OCI-LY7 (cell line): ENCODE results near the gene GDF11. TPM values are rescaled to one million over a fixed set of nuclear protein-coding genes. Genes with fewer than 3 reads are reported as not detected.

Source experiments
- BruUV-seq: library from RNA; stranded (reverse); fragments of 400-500 nt; replicated peaks from 2 replicates; lab custom pipeline; 2021; lab: Mats Ljungman, UMichigan
- CTCF ChIA-PET: fragments of 300-600 bp; sonication (Branson Sonifier 250); formaldehyde crosslinking; loops from one replicate; lab custom pipeline; 2022; ENCODE audit warnings: antibody characterized with exemption; ENCODE audit not compliant: unreplicated experiment; lab: Charles Lee
- POLR2A ChIA-PET: fragments of 300-600 bp; sonication (Branson Sonifier 250); formaldehyde crosslinking; loops from one replicate; lab custom pipeline; 2022; ENCODE audit warnings: antibody characterized with exemption; lab: Charles Lee
- DNase-seq: peaks from one replicate; pipeline ENCODE4 v3.0.0-alpha.2; 2015; ENCODE audit warnings: low spot score
- H2AFZ ChIP-seq: fragments of 200-600 bp; sonication (generic), shearing (Covaris generic); 2 replicates; pipeline ENCODE4 v1.6.1; 2014; ENCODE audit warnings: mild to moderate bottlenecking, antibody characterized with exemption, low read length, moderate library complexity
- H3K27ac ChIP-seq: fragments of 200-600 bp; sonication (generic); 2 replicates; pipeline ENCODE4 v1.5.1; 2014; ENCODE audit warnings: mixed run types, low read depth, mild to moderate bottlenecking, moderate library complexity, low read length, inconsistent platforms; ENCODE audit not compliant: poor library complexity, severe bottlenecking
- H3K36me3 ChIP-seq: fragments of 200-600 bp; sonication (generic); 2 replicates; pipeline ENCODE4 v1.6.1; 2014; ENCODE audit warnings: mild to moderate bottlenecking, antibody characterized with exemption, low read length, moderate library complexity, mixed read lengths; ENCODE audit not compliant: insufficient read depth
- H3K4me1 ChIP-seq: fragments of 200-600 bp; sonication (generic); 2 replicates; pipeline ENCODE4 v1.5.1; 2014; ENCODE audit warnings: mild to moderate bottlenecking, low read length; ENCODE audit not compliant: insufficient read depth, poor library complexity, severe bottlenecking
- H3K4me2 ChIP-seq: fragments of 200-600 bp; sonication (generic); 2 replicates; pipeline ENCODE4 v1.6.1; 2014; ENCODE audit warnings: mild to moderate bottlenecking, low read length
- H3K4me3 ChIP-seq: fragments of 200-600 bp; sonication (generic); 2 replicates; pipeline ENCODE4 v1.5.1; 2014; ENCODE audit warnings: mild to moderate bottlenecking, low read depth, low read length; ENCODE audit not compliant: poor library complexity, severe bottlenecking
- H3K79me2 ChIP-seq: fragments of 200-600 bp; sonication (generic); 2 replicates; pipeline ENCODE4 v1.6.1; 2016; ENCODE audit warnings: low read depth, mild to moderate bottlenecking, low read length, moderate library complexity, mixed read lengths; ENCODE audit not compliant: insufficient read depth
- H3K9me2 ChIP-seq: fragments of 200-600 bp; sonication (generic); 2 replicates; pipeline ENCODE4 v1.6.1; 2016; ENCODE audit warnings: mild to moderate bottlenecking, low read length, mixed read lengths; ENCODE audit not compliant: insufficient read depth
- H3K9me3 ChIP-seq: fragments of 200-600 bp; sonication (generic); 2 replicates; pipeline ENCODE4 v1.6.1; 2014; ENCODE audit warnings: mild to moderate bottlenecking, mixed run types, low read length, mixed read lengths
- H4K20me1 ChIP-seq: fragments of 200-600 bp; sonication (generic); 2 replicates; pipeline ENCODE4 v1.6.1; 2014; ENCODE audit warnings: mild to moderate bottlenecking, antibody characterized with exemption, low read length, moderate library complexity, mixed read lengths; ENCODE audit not compliant: insufficient read depth
- CTCF ChIP-seq: fragments of 200-600 bp; sonication (generic); conservative IDR thresholded peaks from 2 replicates; pipeline ENCODE4 v1.5.1; 2014; ENCODE audit warnings: mild to moderate bottlenecking, antibody characterized with exemption, low read length, moderate library complexity, mixed read lengths
- EZH2phosphoT487 ChIP-seq: fragments of 200-600 bp; sonication (generic); IDR thresholded peaks from 2 replicates; pipeline ENCODE4 v1.6.1; 2018; ENCODE audit warnings: low read depth, borderline replicate concordance, mild to moderate bottlenecking, mixed run types, antibody characterized with exemption, low read length, moderate library complexity, mixed read lengths
- intact Hi-C: fragments of 100-400 bp; cut with micrococcal nuclease; formaldehyde crosslinking; loops from one replicate; pipeline ENCODE4 v1.10.0; 2022; ENCODE audit not compliant: unreplicated experiment
- total RNA-seq, 2 experiments: library from RNA; depleted of rRNA in 1 of 2; stranded (reverse); fragments of >200 nt in 1 of 2; shearing (Covaris generic) in 1 of 2; gene quantifications; 2 replicates each; pipeline ENCODE4 v1.2.3, GENCODE V29; 2014 to 2022

Gene GDF11
- total RNA-seq, 2 experiments from 2014 or later, result 5.2 to 19.9 TPM

DNA sequence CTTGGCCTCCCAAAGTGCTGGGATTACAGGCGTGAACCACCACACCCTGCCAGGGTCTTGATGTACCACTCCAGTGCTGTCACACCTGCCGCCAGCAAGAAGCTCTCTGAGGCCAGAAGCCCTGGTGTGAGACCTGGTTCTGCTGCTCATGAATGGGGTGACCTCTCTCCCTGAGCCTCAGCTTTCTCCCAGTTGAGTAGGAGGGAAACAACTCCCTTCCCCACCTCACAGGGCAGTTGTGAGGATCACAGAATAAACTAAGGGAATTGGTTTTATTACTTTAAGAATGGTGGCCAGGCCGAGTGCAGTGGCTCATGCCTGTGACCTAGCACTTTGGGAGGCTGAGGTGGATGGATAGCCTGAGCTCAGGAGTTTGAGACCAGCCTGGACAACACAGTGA lies 8.3 kb upstream of the GDF11 start:
- DNase-seq, result no peak
- Histone ChIP-seq H3K36me3 (no peaks in the 10 kb centered on the region), H3K4me1 (peaks cover 29% of the 10 kb centered on the region), H3K27ac (no peak overlapping the region), H4K20me1 (no peaks in the 10 kb centered on the region), H3K9me2 (no peaks in the 10 kb centered on the region), H3K4me3 (no peak overlapping the region), H3K9me3 (no peaks in the 10 kb centered on the region), H2AFZ (no peak overlapping the region), H3K79me2 (no peaks in the 10 kb centered on the region), H3K4me2 (no peak overlapping the region)
- no TSS peak for BruUV-seq
- intact Hi-C loops, result no loop called here
- no peak for TF ChIP-seq EZH2phosphoT487
- TF ChIP-seq CTCF, result no peak
- ChIA-PET POLR2A (interaction anchor here (0.8 kb wide), 1 partner anchor 15 kb away, joined by 4 read pairs; no protein-coding TSS in a partner anchor), CTCF (no interaction called here)

GRCh38 chr12:55736076-55736475 lies 6.8 kb upstream of the GDF11 start:
- no peaks in the 10 kb centered on the region for H3K36me3 ChIP-seq
- no peak for TF ChIP-seq EZH2phosphoT487
- TF ChIP-seq CTCF, result no peak
- H3K4me3 ChIP-seq, result no peak overlapping the region
- no peaks in the 10 kb centered on the region for H3K9me3 ChIP-seq
- intact Hi-C loops, result no loop called here
- POLR2A ChIA-PET, result interaction anchor here (3.1 kb wide), 1 partner anchor 20 kb away, joined by 14 read pairs; the partner anchor contains the start of gene BLOC1S1
- BruUV-seq, result no TSS peak
- H3K4me2 ChIP-seq, result no peak overlapping the region
- H3K79me2 ChIP-seq, result no peaks in the 10 kb centered on the region
- DNase-seq, result no peak
- H3K4me1 ChIP-seq, result peaks cover 16% of the 10 kb centered on the region
- CTCF ChIA-PET, result no interaction called here
- H4K20me1 ChIP-seq, result no peaks in the 10 kb centered on the region
- H3K9me2 ChIP-seq, result no peaks in the 10 kb centered on the region
- no peak overlapping the region for H3K27ac ChIP-seq
- H2AFZ ChIP-seq, result no peak overlapping the region
